ENCODE data around the gene LRRFIP2. TPM values are rescaled to one million over a fixed set of nuclear protein-coding genes. Genes with fewer than 3 reads are reported as not detected.
A peak's percentile ranks its signal among the peaks of the same experiment; 100 is the strongest.

The LRRFIP2 gene
- total and polyA plus RNA-seq, 2 donors (not counting 1 experiment from before 2014, with no cell fraction given): 83.7 to 149 TPM

GRCh38 chr3:37096975-37097374, 77.4 kb downstream of the LRRFIP2 start:
- peak overlapping the region; percentile 26 for H3K27ac ChIP-seq (ENCODE audit: insufficient read depth, low read length)
- H3K4me3 ChIP-seq (replicated peaks in 1 of 4; ENCODE audit: control extremely low read depth in 1 of 4, insufficient read depth in 1 of 4, low read depth in 3 of 4, low read length in 4 of 4): no peak overlapping the region
- H3K27me3 ChIP-seq (ENCODE audit: control insufficient read depth, insufficient read depth, low read length): no peaks in the 10 kb centered on the region
- peaks cover 5% of the 10 kb centered on the region for H3K4me1 ChIP-seq (ENCODE audit: control insufficient read depth, extremely low read depth, insufficient read depth, low read length)
- H3K4me2 ChIP-seq (ENCODE audit: extremely low read depth, insufficient read depth, low read length): no peak overlapping the region
- H3K9ac ChIP-seq (ENCODE audit: insufficient read depth, low read length): no peak overlapping the region
- no peaks in the 10 kb centered on the region for H3K9me3 ChIP-seq (ENCODE audit: control insufficient read depth, insufficient read depth, low read depth, low read length)
- H2AFZ ChIP-seq (ENCODE audit: low read length): no peak overlapping the region
- H3K36me3 ChIP-seq (ENCODE audit: control insufficient read depth, insufficient read depth, low read length): no peaks in the 10 kb centered on the region
- peak in 1 of 2 donors; percentile 33 for DNase-seq (ENCODE audit: low read depth in 2 of 2)
- no peak for TF ChIP-seq EZH2 (IDR thresholded peaks at IDR 0.05; ENCODE audit: low read length, missing control alignments)
- TF ChIP-seq, protein P1, sequence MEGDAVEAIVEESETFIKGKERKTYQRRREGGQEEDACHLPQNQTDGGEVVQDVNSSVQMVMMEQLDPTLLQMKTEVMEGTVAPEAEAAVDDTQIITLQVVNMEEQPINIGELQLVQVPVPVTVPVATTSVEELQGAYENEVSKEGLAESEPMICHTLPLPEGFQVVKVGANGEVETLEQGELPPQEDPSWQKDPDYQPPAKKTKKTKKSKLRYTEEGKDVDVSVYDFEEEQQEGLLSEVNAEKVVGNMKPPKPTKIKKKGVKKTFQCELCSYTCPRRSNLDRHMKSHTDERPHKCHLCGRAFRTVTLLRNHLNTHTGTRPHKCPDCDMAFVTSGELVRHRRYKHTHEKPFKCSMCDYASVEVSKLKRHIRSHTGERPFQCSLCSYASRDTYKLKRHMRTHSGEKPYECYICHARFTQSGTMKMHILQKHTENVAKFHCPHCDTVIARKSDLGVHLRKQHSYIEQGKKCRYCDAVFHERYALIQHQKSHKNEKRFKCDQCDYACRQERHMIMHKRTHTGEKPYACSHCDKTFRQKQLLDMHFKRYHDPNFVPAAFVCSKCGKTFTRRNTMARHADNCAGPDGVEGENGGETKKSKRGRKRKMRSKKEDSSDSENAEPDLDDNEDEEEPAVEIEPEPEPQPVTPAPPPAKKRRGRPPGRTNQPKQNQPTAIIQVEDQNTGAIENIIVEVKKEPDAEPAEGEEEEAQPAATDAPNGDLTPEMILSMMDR (conservative IDR thresholded peaks at IDR 0.05 in 1 of 2, IDR thresholded peaks at IDR 0.05 in 1 of 2; ENCODE audit: low read depth in 1 of 2, low read length in 2 of 2): no peak
- H4K20me1 ChIP-seq (ENCODE audit: control insufficient read depth, extremely low read depth, insufficient read depth, low read length): no peaks in the 10 kb centered on the region
- H3K79me2 ChIP-seq (ENCODE audit: control insufficient read depth, insufficient read depth, low read length): peaks cover 6% of the 10 kb centered on the region

GRCh38 chr3:37096288-37096687, 78.1 kb downstream of the LRRFIP2 start:
- Histone ChIP-seq H3K9me3 (ENCODE audit: control insufficient read depth, insufficient read depth, low read depth, low read length) (no peaks in the 10 kb centered on the region), H2AFZ (ENCODE audit: low read length) (no peak overlapping the region), H3K79me2 (ENCODE audit: control insufficient read depth, insufficient read depth, low read length) (peaks cover 6% of the 10 kb centered on the region), H3K4me2 (ENCODE audit: extremely low read depth, insufficient read depth, low read length) (no peak overlapping the region), H4K20me1 (ENCODE audit: control insufficient read depth, extremely low read depth, insufficient read depth, low read length) (no peaks in the 10 kb centered on the region), H3K27ac (ENCODE audit: insufficient read depth, low read length) (peak overlapping the region; percentile 26), H3K4me1 (ENCODE audit: control insufficient read depth, extremely low read depth, insufficient read depth, low read length) (peaks cover 5% of the 10 kb centered on the region), H3K4me3 (replicated peaks in 1 of 4; ENCODE audit: control extremely low read depth in 1 of 4, insufficient read depth in 1 of 4, low read depth in 3 of 4, low read length in 4 of 4) (no peak overlapping the region), H3K27me3 (ENCODE audit: control insufficient read depth, insufficient read depth, low read length) (no peaks in the 10 kb centered on the region), H3K36me3 (ENCODE audit: control insufficient read depth, insufficient read depth, low read length) (peaks cover 1% of the 10 kb centered on the region), H3K9ac (ENCODE audit: insufficient read depth, low read length) (no peak overlapping the region)
- peak; percentile 30 to 84 for DNase-seq (ENCODE audit: low read depth in 2 of 2)
- TF ChIP-seq EZH2 (IDR thresholded peaks at IDR 0.05; ENCODE audit: low read length, missing control alignments): no peak
- TF ChIP-seq, protein P1 (conservative IDR thresholded peaks at IDR 0.05 in 1 of 2, IDR thresholded peaks at IDR 0.05 in 1 of 2; ENCODE audit: low read depth in 1 of 2, low read length in 2 of 2): no peak

GRCh38 chr3:37094636-37095035, 79.7 kb downstream of the LRRFIP2 start:
- TF ChIP-seq, protein P1 (conservative IDR thresholded peaks at IDR 0.05 in 1 of 2, IDR thresholded peaks at IDR 0.05 in 1 of 2; ENCODE audit: low read depth in 1 of 2, low read length in 2 of 2): no peak
- TF ChIP-seq EZH2 (IDR thresholded peaks at IDR 0.05; ENCODE audit: low read length, missing control alignments): no peak
- no peak overlapping the region for H2AFZ ChIP-seq (ENCODE audit: low read length)
- no peaks in the 10 kb centered on the region for H3K27me3 ChIP-seq (ENCODE audit: control insufficient read depth, insufficient read depth, low read length)
- DNase-seq (ENCODE audit: low read depth in 2 of 2): no peak
- no peak overlapping the region for H3K27ac ChIP-seq (ENCODE audit: insufficient read depth, low read length)
- peaks cover 6% of the 10 kb centered on the region for H3K79me2 ChIP-seq (ENCODE audit: control insufficient read depth, insufficient read depth, low read length)
- no peak overlapping the region for H3K4me2 ChIP-seq (ENCODE audit: extremely low read depth, insufficient read depth, low read length)
- peaks cover 5% of the 10 kb centered on the region for H3K4me1 ChIP-seq (ENCODE audit: control insufficient read depth, extremely low read depth, insufficient read depth, low read length)
- H3K36me3 ChIP-seq (ENCODE audit: control insufficient read depth, insufficient read depth, low read length): peaks cover 3% of the 10 kb centered on the region
- H3K9ac ChIP-seq (ENCODE audit: insufficient read depth, low read length): no peak overlapping the region
- no peaks in the 10 kb centered on the region for H3K9me3 ChIP-seq (ENCODE audit: control insufficient read depth, insufficient read depth, low read depth, low read length)
- no peaks in the 10 kb centered on the region for H4K20me1 ChIP-seq (ENCODE audit: control insufficient read depth, extremely low read depth, insufficient read depth, low read length)
- no peak overlapping the region for H3K4me3 ChIP-seq (replicated peaks in 1 of 4; ENCODE audit: control extremely low read depth in 1 of 4, insufficient read depth in 1 of 4, low read depth in 3 of 4, low read length in 4 of 4)

All from fibroblast of lung (primary cell).